Hepatocyte (in vitro differentiated cells): ENCODE data around the gene HPSE2. TPM values are rescaled to one million over a fixed set of nuclear protein-coding genes. Genes with fewer than 3 reads are reported as not detected.

Experiments used
- DNase-seq: peaks from one replicate; pipeline ENCODE4 v3.0.0-alpha.2; 2016; ENCODE audit warnings: low spot score
- H2AFZ ChIP-seq: fragments of 200-600 bp; sonication (generic); 2 replicates; pipeline ENCODE4 v1.6.0; 2016; ENCODE audit warnings: antibody characterized with exemption, mild to moderate bottlenecking
- H3K27ac ChIP-seq: fragments of 200-600 bp; sonication (generic); 2 replicates; pipeline ENCODE4 v1.5.1; 2016; ENCODE audit warnings: mild to moderate bottlenecking
- H3K27me3 ChIP-seq: fragments of 200-600 bp; sonication (generic); 2 replicates; pipeline ENCODE4 v1.6.1; 2016
- H3K36me3 ChIP-seq: fragments of 200-600 bp; sonication (generic); replicated peaks from 2 replicates; pipeline ENCODE4 v1.5.1; 2016; ENCODE audit warnings: low read depth; ENCODE audit not compliant: insufficient read depth
- H3K4me1 ChIP-seq: fragments of 200-600 bp; sonication (generic); 2 replicates; pipeline ENCODE4 v1.5.1; 2016; ENCODE audit warnings: mild to moderate bottlenecking, moderate library complexity; ENCODE audit not compliant: insufficient read depth
- H3K4me2 ChIP-seq: fragments of 200-600 bp; sonication (generic); 2 replicates; pipeline ENCODE4 v1.6.0; 2016
- H3K4me3 ChIP-seq: fragments of 200-600 bp; sonication (generic); 2 replicates; pipeline ENCODE4 v1.5.1; 2016; ENCODE audit warnings: mild to moderate bottlenecking
- H3K79me2 ChIP-seq: fragments of 200-600 bp; sonication (generic); 2 replicates; pipeline ENCODE4 v1.6.0; 2017; ENCODE audit warnings: mild to moderate bottlenecking
- H3K9me2 ChIP-seq: fragments of 200-600 bp; sonication (generic); replicated peaks from 2 replicates; pipeline ENCODE4 v1.6.0; 2017; ENCODE audit warnings: mild to moderate bottlenecking; ENCODE audit not compliant: insufficient read depth
- H3K9me3 ChIP-seq: fragments of 200-600 bp; sonication (generic); 2 replicates; pipeline ENCODE4 v1.5.1; 2016; ENCODE audit warnings: low read depth, mild to moderate bottlenecking
- H4K20me1 ChIP-seq: fragments of 200-600 bp; sonication (generic); 2 replicates; pipeline ENCODE4 v1.6.0; 2016; ENCODE audit warnings: mild to moderate bottlenecking; ENCODE audit not compliant: insufficient read depth, poor library complexity, severe bottlenecking
- EZH2 ChIP-seq: fragments of 200-600 bp; sonication (generic); IDR thresholded peaks from 2 replicates; pipeline ENCODE4 v1.6.1; 2016; ENCODE audit warnings: antibody characterized with exemption, mild to moderate bottlenecking, borderline replicate concordance
- EZH2phosphoT487 ChIP-seq: fragments of 200-600 bp; sonication (generic); IDR thresholded peaks from one replicate; pipeline ENCODE4 v1.6.1; 2018; ENCODE audit warnings: antibody characterized with exemption, mild to moderate bottlenecking, low read depth, moderate library complexity; ENCODE audit not compliant: unreplicated experiment, severe bottlenecking
- WGBS: methylation state at CpG from one replicate; pipeline ENCODE4 v1.1.6; 2016; ENCODE audit warnings: low lambda C conversion rate; ENCODE audit errors: missing lambda C conversion rate; 5-methylcytosine and 5-hydroxymethylcytosine counted together
- polyA plus RNA-seq: library from polyadenylated mRNA; unstranded; fragments of >200 nt; fragmentation: Nextera tagmentation; extraction: Ambion mirVana; gene quantifications from 2 replicates; pipeline ENCODE4 v1.2.1, GENCODE V29; 2016
- total RNA-seq: library from RNA; depleted of rRNA; stranded (reverse); fragments of >200 nt; gene quantifications from 2 replicates; pipeline ENCODE4 v1.2.3, GENCODE V29; 2014
- TF ChIP-seq, protein P1 (sequence below): fragments of 200-600 bp; sonication (generic); IDR thresholded peaks from 2 replicates; pipeline ENCODE4 v1.5.1; 2016; ENCODE audit warnings: antibody characterized with exemption, mild to moderate bottlenecking; ENCODE audit not compliant: poor library complexity

HPSE2 gene
- total and polyA plus RNA-seq, 2 experiments from 2014 or later: 3.7 to 5.7 TPM

DNA sequence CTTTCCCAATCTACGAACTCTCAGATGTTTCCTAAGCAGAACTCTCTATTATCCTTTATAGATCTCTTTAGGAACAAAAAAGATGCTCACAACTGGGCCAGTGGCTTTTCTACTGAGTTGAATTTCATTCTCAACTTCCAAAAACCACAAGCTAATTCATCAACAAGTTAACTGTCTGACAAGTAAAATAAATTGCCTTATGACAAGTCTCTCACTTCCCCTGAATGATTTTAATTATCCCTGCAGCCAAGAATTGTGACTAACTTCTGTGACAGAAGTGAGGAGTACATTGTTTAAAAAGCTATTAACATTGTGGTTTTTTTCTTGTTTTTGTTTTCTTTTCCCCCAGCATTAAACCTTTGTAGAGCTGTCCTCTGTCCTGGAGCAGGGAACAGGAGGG is 343.1 kb downstream of the HPSE2 start:
- H3K4me1 ChIP-seq: no peaks in the 10 kb centered on the region
- no peak overlapping the region for H3K4me2 ChIP-seq
- no peak overlapping the region for H2AFZ ChIP-seq
- no peaks in the 10 kb centered on the region for H3K79me2 ChIP-seq
- H4K20me1 ChIP-seq: no peaks in the 10 kb centered on the region
- H3K9me3 ChIP-seq: no peaks in the 10 kb centered on the region
- no peaks in the 10 kb centered on the region for H3K27me3 ChIP-seq
- H3K4me3 ChIP-seq: no peak overlapping the region
- no peak for DNase-seq
- no peak overlapping the region for H3K27ac ChIP-seq
- no peaks in the 10 kb centered on the region for H3K36me3 ChIP-seq
- H3K9me2 ChIP-seq: no peaks in the 10 kb centered on the region
- WGBS: 74% methylated on average over 1 of the region's 1 CpG
- TF ChIP-seq EZH2 (no peak), EZH2phosphoT487 (no peak)
- TF ChIP-seq, protein P1, sequence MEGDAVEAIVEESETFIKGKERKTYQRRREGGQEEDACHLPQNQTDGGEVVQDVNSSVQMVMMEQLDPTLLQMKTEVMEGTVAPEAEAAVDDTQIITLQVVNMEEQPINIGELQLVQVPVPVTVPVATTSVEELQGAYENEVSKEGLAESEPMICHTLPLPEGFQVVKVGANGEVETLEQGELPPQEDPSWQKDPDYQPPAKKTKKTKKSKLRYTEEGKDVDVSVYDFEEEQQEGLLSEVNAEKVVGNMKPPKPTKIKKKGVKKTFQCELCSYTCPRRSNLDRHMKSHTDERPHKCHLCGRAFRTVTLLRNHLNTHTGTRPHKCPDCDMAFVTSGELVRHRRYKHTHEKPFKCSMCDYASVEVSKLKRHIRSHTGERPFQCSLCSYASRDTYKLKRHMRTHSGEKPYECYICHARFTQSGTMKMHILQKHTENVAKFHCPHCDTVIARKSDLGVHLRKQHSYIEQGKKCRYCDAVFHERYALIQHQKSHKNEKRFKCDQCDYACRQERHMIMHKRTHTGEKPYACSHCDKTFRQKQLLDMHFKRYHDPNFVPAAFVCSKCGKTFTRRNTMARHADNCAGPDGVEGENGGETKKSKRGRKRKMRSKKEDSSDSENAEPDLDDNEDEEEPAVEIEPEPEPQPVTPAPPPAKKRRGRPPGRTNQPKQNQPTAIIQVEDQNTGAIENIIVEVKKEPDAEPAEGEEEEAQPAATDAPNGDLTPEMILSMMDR: no peak

DNA sequence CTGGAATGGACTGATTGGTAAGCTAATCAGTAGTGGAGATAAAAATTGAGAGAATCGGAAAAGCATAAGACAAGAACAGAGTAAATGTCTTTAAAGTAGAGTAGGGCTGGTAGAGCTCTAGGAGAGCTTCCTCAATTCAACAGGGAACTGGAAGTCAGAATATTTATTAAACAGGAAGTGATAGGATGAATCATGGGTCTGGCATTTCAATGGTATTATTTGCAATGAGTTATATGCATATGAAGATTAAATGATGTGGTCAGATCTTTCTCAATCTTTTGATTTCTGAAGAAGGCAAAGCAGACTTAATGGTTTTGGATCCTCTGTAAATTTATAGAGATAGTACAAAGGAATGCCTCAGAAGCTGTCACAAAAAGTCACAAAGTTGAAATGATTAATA is 349.0 kb downstream of the HPSE2 start:
- TF ChIP-seq, protein P1: no peak
- TF ChIP-seq EZH2phosphoT487 (no peak), EZH2 (no peak)
- no peaks in the 10 kb centered on the region for H3K79me2 ChIP-seq
- H3K27ac ChIP-seq: no peak overlapping the region
- DNase-seq: no peak
- no peaks in the 10 kb centered on the region for H3K27me3 ChIP-seq
- 93% methylated on average over 1 of the region's 1 CpG for WGBS
- H3K9me2 ChIP-seq: no peaks in the 10 kb centered on the region
- no peak overlapping the region for H2AFZ ChIP-seq
- H3K36me3 ChIP-seq: no peaks in the 10 kb centered on the region
- no peaks in the 10 kb centered on the region for H3K9me3 ChIP-seq
- no peaks in the 10 kb centered on the region for H4K20me1 ChIP-seq
- no peak overlapping the region for H3K4me3 ChIP-seq
- no peaks in the 10 kb centered on the region for H3K4me1 ChIP-seq
- H3K4me2 ChIP-seq: no peak overlapping the region

DNA sequence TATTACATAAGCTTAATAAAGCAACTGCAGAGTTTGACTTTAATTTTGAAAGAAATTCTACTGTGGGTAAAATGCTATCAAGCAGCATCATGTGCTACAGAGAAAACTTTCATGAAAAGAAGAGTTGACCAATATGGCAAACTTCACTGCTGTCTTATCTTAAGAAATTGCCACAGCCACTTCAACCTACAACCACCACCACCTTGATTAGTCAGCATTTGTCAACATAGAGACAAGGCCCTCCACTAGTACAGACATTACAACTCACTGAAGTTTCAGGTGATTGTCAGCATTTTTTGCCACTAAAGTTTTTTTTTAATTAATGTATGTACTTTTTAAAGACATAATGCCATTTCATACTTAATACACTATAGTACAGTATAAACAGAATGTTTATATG is 350.3 kb downstream of the HPSE2 start:
- TF ChIP-seq EZH2phosphoT487: no peak
- TF ChIP-seq, protein P1: no peak
- TF ChIP-seq EZH2: no peak
- Histone ChIP-seq H3K4me3 (no peak overlapping the region), H3K27ac (no peak overlapping the region), H3K9me3 (no peaks in the 10 kb centered on the region), H3K27me3 (no peaks in the 10 kb centered on the region), H3K4me1 (no peaks in the 10 kb centered on the region), H3K36me3 (no peaks in the 10 kb centered on the region), H3K9me2 (no peaks in the 10 kb centered on the region), H3K79me2 (no peaks in the 10 kb centered on the region), H3K4me2 (no peak overlapping the region), H4K20me1 (no peaks in the 10 kb centered on the region), H2AFZ (no peak overlapping the region)
- no peak for DNase-seq

DNA sequence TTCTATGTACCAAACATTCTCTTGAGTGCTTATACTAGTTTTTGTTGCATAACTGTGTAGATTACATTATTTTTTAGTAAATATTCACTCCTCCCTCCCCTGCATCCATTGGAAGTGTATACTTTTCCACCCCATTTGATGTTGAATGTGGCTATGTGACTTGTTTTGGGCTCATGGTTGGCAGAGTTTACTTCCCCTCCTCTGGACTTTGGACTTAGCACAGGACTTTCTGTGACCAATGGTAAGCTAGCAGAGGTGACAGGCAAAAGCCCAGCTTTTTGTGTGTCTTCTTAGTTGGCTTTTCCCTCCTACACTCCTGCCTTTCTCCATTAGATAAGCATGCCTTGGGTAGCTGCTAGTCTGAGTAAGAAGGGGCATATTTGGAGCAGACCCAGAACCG is 353.9 kb downstream of the HPSE2 start:
- Histone ChIP-seq H3K4me1 (no peaks in the 10 kb centered on the region), H4K20me1 (no peaks in the 10 kb centered on the region), H3K27ac (no peak overlapping the region), H3K27me3 (no peaks in the 10 kb centered on the region), H3K79me2 (no peaks in the 10 kb centered on the region), H3K36me3 (no peaks in the 10 kb centered on the region), H3K4me3 (no peak overlapping the region), H3K9me3 (no peaks in the 10 kb centered on the region), H3K4me2 (no peak overlapping the region), H3K9me2 (no peaks in the 10 kb centered on the region), H2AFZ (no peak overlapping the region)
- TF ChIP-seq, protein P1: no peak
- TF ChIP-seq EZH2phosphoT487 (no peak), EZH2 (no peak)
- DNase-seq: no peak
- 95% methylated on average over 1 of the region's 1 CpG for WGBS
